GM18861 (cell line): ENCODE results near the gene RABAC1.

Source experiments
- ATAC-seq: cut with Tn5 transposase; IDR thresholded peaks from one replicate; pipeline ENCODE4 v1.9.1; 2021; ENCODE audit not compliant: unreplicated experiment

RABAC1 gene

GRCh38 chr19:41929536-41930071 lies 29.5 kb downstream of the RABAC1 start:
- ATAC-seq, result no peak

- ATAC-seq, result no peak
Measured at GRCh38 chr19:41928754-41929535, 30.2 kb downstream of the RABAC1 start.

GRCh38 chr19:41928221-41928683 lies 30.9 kb downstream of the RABAC1 start, which contains the start of gene ERFL:
Gene ERFL, minus strand, starts transcription at chr19:41928449. Its CDS starts 15,530 bp downstream, at chr19:41912919.
- no peak for ATAC-seq

GRCh38 chr19:41927497-41928192 lies 31.5 kb downstream of the RABAC1 start:
- no peak for ATAC-seq

GRCh38 chr19:41926763-41927496 lies 32.2 kb downstream of the RABAC1 start:
- ATAC-seq, result no peak

- ATAC-seq, result no peak
Measured at GRCh38 chr19:41926028-41926762, 32.9 kb downstream of the RABAC1 start.

- ATAC-seq, result no peak
Measured at GRCh38 chr19:41925208-41926003, 33.7 kb downstream of the RABAC1 start.

- ATAC-seq, result no peak
Measured at GRCh38 chr19:41924151-41925145, 34.7 kb downstream of the RABAC1 start.

GRCh38 chr19:41923045-41923788 lies 35.9 kb downstream of the RABAC1 start:
- ATAC-seq, result no peak

GRCh38 chr19:41922585-41922984 lies 36.5 kb downstream of the RABAC1 start:
- no peak for ATAC-seq

GRCh38 chr19:41921577-41922576 lies 37.2 kb downstream of the RABAC1 start:
- no peak for ATAC-seq

- ATAC-seq, result no peak
Measured at GRCh38 chr19:41920882-41921576, 38.1 kb downstream of the RABAC1 start.

- no peak for ATAC-seq
Measured at GRCh38 chr19:41919948-41920712, 39.0 kb downstream of the RABAC1 start.

- no peak for ATAC-seq
Measured at GRCh38 chr19:41918653-41919244, 40.4 kb downstream of the RABAC1 start.

- no peak for ATAC-seq
Measured at GRCh38 chr19:41918095-41918494, 41.0 kb downstream of the RABAC1 start.
